A673 (cell line): ENCODE results near the gene PHKA2. TPM values are rescaled to one million over a fixed set of nuclear protein-coding genes. Genes with fewer than 3 reads are reported as not detected.
"Not testable (repeated sequence)": the region's sequence is repeated elsewhere in the genome, so short reads cannot be mapped to it uniquely, and the experiment has no call there.

ENCODE experiments used
- BruUV-seq: library from RNA; stranded (reverse); fragments of 400-500 nt; replicated peaks from 2 replicates; lab custom pipeline; 2021; lab: Mats Ljungman, UMichigan
- CTCF ChIA-PET: fragments of 300-600 bp; sonication (Branson Sonifier 250); formaldehyde crosslinking; loops from one replicate; lab custom pipeline; 2022; ENCODE audit warnings: antibody characterized with exemption; lab: Charles Lee
- POLR2A ChIA-PET: fragments of 300-600 bp; sonication (Branson Sonifier 250); formaldehyde crosslinking; loops from one replicate; lab custom pipeline; 2022; ENCODE audit warnings: antibody characterized with exemption; ENCODE audit not compliant: low non-redundant PET; lab: Charles Lee
- DNase-seq: peaks from one replicate; pipeline ENCODE4 v3.0.0-alpha.2; 2015; ENCODE audit warnings: low spot score
- H3K27ac ChIP-seq: fragments of 200-600 bp; sonication (generic); 2 replicates; pipeline ENCODE4 v1.5.1; 2016; ENCODE audit warnings: mixed run types, low read depth, mild to moderate bottlenecking, mixed read lengths, antibody characterized with exemption, low read length; ENCODE audit not compliant: poor library complexity, severe bottlenecking
- H3K27me3 ChIP-seq: fragments of 200-600 bp; sonication (generic); replicated peaks from 2 replicates; pipeline ENCODE4 v1.6.1; 2017; ENCODE audit warnings: mixed run types, low read depth, mild to moderate bottlenecking, mixed read lengths, antibody characterized with exemption, low read length; ENCODE audit not compliant: insufficient read depth, poor library complexity
- H3K36me3 ChIP-seq: fragments of 200-600 bp; sonication (generic); 2 replicates; pipeline ENCODE4 v1.6.1; 2016; ENCODE audit warnings: mixed run types, mild to moderate bottlenecking, mixed read lengths, antibody characterized with exemption, low read length; ENCODE audit not compliant: insufficient read depth, poor library complexity, severe bottlenecking
- H3K4me1 ChIP-seq: fragments of 200-600 bp; sonication (generic); 2 replicates; pipeline ENCODE4 v1.6.1; 2017; ENCODE audit warnings: mixed run types, mild to moderate bottlenecking, mixed read lengths, antibody characterized with exemption, low read length; ENCODE audit not compliant: insufficient read depth, poor library complexity, severe bottlenecking
- H3K4me3 ChIP-seq: fragments of 200-600 bp; sonication (generic); 2 replicates; pipeline ENCODE4 v1.5.1; 2016; ENCODE audit warnings: low read depth, mixed run types, mild to moderate bottlenecking, mixed read lengths, low read length; ENCODE audit not compliant: poor library complexity, severe bottlenecking
- H3K9me3 ChIP-seq: fragments of 200-600 bp; sonication (generic); 2 replicates; pipeline ENCODE4 v1.6.1; 2016; ENCODE audit warnings: mixed run types, low read depth, mild to moderate bottlenecking, mixed read lengths, antibody characterized with exemption, low read length; ENCODE audit not compliant: poor library complexity, severe bottlenecking
- CTCF ChIP-seq: fragments of 300-800, 200-600 bp; sonication (generic); conservative IDR thresholded peaks from 2 replicates; pipeline ENCODE4 v1.5.1; 2017; ENCODE audit warnings: low read depth, mild to moderate bottlenecking, antibody characterized with exemption, low read length, moderate library complexity, mixed read lengths
- EZH2 ChIP-seq: fragments of 200-600 bp; sonication (generic); IDR thresholded peaks from 2 replicates; pipeline ENCODE4 v1.6.1; 2017; ENCODE audit warnings: borderline replicate concordance, low read depth, mild to moderate bottlenecking, mixed read lengths, antibody characterized with exemption, low read length; ENCODE audit not compliant: poor library complexity, severe bottlenecking
- intact Hi-C: fragments of 100-400 bp; cut with micrococcal nuclease; formaldehyde crosslinking; loops from one replicate; pipeline ENCODE4 v1.10.0; 2022; ENCODE audit not compliant: unreplicated experiment
- total RNA-seq: library from RNA; stranded (reverse); gene quantifications from 2 replicates; pipeline ENCODE4 v1.2.3, GENCODE V29; 2021

The PHKA2 gene
- total RNA-seq, 1 experiment from 2014 or later = 31.4 TPM

- H3K4me3 ChIP-seq = no peak overlapping the region
- ChIA-PET POLR2A (no interaction called here), CTCF (no interaction called here)
- H3K9me3 ChIP-seq = no peaks in the 10 kb centered on the region
- H3K36me3 ChIP-seq = no peaks in the 10 kb centered on the region
- H3K4me1 ChIP-seq = no peaks in the 10 kb centered on the region
- no peaks in the 10 kb centered on the region for H3K27me3 ChIP-seq
- intact Hi-C loops = no loop called here
- no TSS peak for BruUV-seq
- H3K27ac ChIP-seq = no peak overlapping the region
- TF ChIP-seq CTCF = no peak
- no peak for DNase-seq
Observed at GRCh38 chrX:18861511-18861910, 122.4 kb downstream of the PHKA2 start.

- no peak overlapping the region for H3K27ac ChIP-seq
- no peaks in the 10 kb centered on the region for H3K9me3 ChIP-seq
- TF ChIP-seq EZH2 (no peak), CTCF (no peak)
- H3K27me3 ChIP-seq = no peaks in the 10 kb centered on the region
- H3K4me1 ChIP-seq = no peaks in the 10 kb centered on the region
- intact Hi-C loops = no loop called here
- no peak for DNase-seq
- POLR2A ChIA-PET = no interaction called here
- no peak overlapping the region for H3K4me3 ChIP-seq
- no peaks in the 10 kb centered on the region for H3K36me3 ChIP-seq
- BruUV-seq = no TSS peak
- CTCF ChIA-PET = no interaction called here
Observed at GRCh38 chrX:18856645-18856997, 127.3 kb downstream of the PHKA2 start.

- BruUV-seq = no TSS peak
- H3K4me3 ChIP-seq = no peak overlapping the region
- H3K36me3 ChIP-seq = no peaks in the 10 kb centered on the region
- no peak for DNase-seq
- H3K9me3 ChIP-seq = no peaks in the 10 kb centered on the region
- POLR2A ChIA-PET = interaction anchor here (0.6 kb wide), 1 partner anchor 245 kb away, joined by 8 read pairs; no protein-coding TSS in a partner anchor
- no peak overlapping the region for H3K27ac ChIP-seq
- intact Hi-C loops = no loop called here
- CTCF ChIA-PET = no interaction called here
- TF ChIP-seq EZH2 = no peak
- TF ChIP-seq CTCF = no peak
- H3K4me1 ChIP-seq = no peaks in the 10 kb centered on the region
- H3K27me3 ChIP-seq = no peaks in the 10 kb centered on the region
Observed at GRCh38 chrX:18855919-18856644, 127.8 kb downstream of the PHKA2 start.

GRCh38 chrX:18847901-18848300 is 136.0 kb downstream of the PHKA2 start:
- H3K4me1 ChIP-seq, POLR2A ChIA-PET, CTCF ChIA-PET, H3K36me3 ChIP-seq, DNase-seq, H3K9me3 ChIP-seq, H3K27me3 ChIP-seq, H3K27ac ChIP-seq, BruUV-seq, H3K4me3 ChIP-seq, intact Hi-C loops: not testable (repeated sequence)
